ENCODE measurements around the gene UBE2V1. TPM values are rescaled to one million over a fixed set of nuclear protein-coding genes. Genes with fewer than 3 reads are reported as not detected.

UBE2V1 gene
- total RNA-seq, 1 donor from 2014 or later = 77.1 TPM

DNA sequence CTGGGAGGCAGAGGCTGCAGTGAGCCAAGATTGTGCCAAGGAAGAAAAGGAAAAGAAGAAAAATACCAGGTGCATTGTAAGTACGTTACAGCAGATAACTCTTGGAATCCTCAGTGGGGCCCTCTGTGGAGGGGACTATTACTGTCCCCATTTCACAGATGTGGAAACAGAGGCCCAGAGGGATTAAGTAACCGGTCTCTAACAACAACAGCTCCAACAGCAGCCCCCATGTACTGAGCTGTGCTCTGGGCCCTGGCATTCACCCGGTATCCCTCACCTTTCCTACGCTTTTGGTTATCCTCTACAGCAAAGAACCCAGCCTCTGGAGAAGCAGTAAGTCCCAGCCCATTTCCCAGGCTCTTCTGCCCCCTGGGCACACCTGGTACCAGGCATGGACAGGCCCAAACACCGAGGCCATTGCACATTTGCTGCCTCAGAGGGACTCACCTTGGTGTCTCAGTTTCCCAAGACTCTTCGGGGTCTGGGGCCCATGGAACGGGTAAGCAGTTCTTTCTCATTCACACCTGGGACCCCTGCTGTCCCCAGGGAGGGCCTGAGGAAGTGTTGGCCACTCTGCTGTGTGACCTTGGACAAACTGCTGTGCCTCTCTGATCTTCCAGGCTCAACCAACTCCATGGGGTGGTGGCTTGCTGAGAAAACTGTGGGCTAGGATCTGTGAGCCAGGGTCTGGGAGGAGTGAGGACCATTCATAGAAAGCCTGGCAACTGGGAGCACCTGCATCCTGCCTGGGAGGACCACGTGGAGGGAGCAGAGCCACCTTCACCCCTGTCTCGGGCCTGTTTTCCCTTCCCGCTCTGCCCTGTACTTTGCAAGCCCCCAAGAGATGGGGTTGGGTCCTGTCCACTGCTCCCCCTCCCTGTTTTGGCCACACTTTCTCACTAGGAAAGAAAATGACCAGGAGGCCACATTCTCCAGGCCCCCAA, 70.3 kb downstream of the UBE2V1 start:
- no peaks in the 10 kb centered on the region for H3K27me3 ChIP-seq (ENCODE audit: low read depth)
- H3K9me3 ChIP-seq (replicated peaks) = no peaks in the 10 kb centered on the region
- no peak overlapping the region for H3K4me3 ChIP-seq
- DNase-seq = no peak
- no peaks in the 10 kb centered on the region for H3K36me3 ChIP-seq
- no peak overlapping the region for H3K27ac ChIP-seq (replicated peaks)
- intact Hi-C loops (cut with micrococcal nuclease) = no loop called here
- TF ChIP-seq, protein P1, sequence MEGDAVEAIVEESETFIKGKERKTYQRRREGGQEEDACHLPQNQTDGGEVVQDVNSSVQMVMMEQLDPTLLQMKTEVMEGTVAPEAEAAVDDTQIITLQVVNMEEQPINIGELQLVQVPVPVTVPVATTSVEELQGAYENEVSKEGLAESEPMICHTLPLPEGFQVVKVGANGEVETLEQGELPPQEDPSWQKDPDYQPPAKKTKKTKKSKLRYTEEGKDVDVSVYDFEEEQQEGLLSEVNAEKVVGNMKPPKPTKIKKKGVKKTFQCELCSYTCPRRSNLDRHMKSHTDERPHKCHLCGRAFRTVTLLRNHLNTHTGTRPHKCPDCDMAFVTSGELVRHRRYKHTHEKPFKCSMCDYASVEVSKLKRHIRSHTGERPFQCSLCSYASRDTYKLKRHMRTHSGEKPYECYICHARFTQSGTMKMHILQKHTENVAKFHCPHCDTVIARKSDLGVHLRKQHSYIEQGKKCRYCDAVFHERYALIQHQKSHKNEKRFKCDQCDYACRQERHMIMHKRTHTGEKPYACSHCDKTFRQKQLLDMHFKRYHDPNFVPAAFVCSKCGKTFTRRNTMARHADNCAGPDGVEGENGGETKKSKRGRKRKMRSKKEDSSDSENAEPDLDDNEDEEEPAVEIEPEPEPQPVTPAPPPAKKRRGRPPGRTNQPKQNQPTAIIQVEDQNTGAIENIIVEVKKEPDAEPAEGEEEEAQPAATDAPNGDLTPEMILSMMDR (IDR thresholded peaks at IDR 0.05; ENCODE audit: borderline replicate concordance) = no peak
- peaks cover 26% of the 10 kb centered on the region for H3K4me1 ChIP-seq

DNA sequence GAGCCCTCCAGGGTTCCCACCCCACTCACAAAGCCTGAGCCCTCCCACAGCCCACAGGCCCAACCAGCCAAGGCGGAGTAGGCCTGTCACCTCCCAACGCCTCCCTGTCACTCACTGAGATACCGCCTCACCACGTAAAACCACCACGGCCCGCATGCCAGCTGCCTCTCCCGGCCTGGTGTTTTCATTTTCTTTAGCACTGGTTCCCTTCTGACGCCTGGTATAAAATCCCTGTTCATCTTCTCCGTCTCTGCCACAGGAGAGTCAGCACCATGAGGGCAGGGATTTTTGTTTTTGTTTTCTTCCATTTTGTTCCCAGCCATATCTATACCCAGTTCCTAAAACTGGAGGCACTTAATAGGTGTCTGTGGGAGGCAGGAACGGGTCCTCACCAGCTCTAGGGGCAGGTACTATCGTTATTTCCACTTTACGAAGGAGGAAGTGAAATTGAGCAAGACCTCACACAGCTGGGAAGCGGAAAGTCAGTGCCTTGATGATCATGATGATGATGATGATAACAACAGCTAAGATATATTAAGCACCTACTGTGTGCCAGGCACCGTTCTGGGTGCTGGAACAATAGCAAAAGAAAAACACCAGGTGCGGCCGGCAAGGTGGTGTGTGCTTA, 71.6 kb downstream of the UBE2V1 start:
- TF ChIP-seq, protein P1 (IDR thresholded peaks at IDR 0.05; ENCODE audit: borderline replicate concordance) = no peak
- H3K4me3 ChIP-seq = no peak overlapping the region
- DNase-seq = no peak
- H3K9me3 ChIP-seq (replicated peaks) = no peaks in the 10 kb centered on the region
- H3K27ac ChIP-seq (replicated peaks) = no peak overlapping the region
- peaks cover 13% of the 10 kb centered on the region for H3K4me1 ChIP-seq
- H3K27me3 ChIP-seq (ENCODE audit: low read depth) = no peaks in the 10 kb centered on the region
- intact Hi-C loops (cut with micrococcal nuclease) = no loop called here
- H3K36me3 ChIP-seq = no peaks in the 10 kb centered on the region

DNA sequence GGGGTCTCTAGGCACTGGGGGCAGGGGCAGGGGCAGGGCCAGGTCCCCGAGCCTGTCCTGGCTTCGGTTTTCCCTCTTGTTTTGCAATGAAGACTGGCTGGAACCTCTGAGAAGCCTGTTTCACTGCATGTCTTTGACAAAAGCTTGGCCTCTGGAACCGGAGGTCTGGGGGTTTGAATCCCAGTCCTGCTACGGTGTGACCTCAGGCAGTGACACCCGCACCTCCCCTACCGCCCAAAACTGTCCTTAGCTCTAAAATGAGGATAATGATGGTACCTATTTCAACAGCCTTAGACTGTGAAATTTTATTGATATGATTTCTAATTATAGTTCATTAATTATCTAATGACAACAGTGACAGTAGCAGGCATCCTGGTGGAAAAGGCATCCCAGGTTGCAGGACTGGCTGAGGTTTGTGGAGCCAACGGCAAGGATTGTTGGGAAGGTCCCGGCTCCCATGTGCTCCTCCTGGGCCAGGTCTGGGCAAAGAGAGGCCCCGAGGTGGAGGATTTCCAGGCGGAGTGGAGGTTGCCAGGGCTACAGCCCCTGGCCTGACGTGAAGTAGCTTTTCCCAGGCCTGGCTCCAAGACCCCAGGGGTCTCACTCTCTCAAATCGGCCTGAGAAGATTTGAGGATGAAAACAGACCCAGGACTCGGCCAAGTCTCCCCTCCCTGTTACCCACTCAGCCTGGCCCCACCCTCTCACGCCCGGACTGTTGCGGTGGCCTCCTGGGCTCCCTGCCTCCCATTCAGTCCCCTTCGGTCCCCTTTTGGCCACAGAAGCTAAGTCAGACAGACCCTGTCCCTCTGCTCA, 72.3 kb downstream of the UBE2V1 start:
- H3K4me1 ChIP-seq = peaks cover 6% of the 10 kb centered on the region
- no peaks in the 10 kb centered on the region for H3K9me3 ChIP-seq (replicated peaks)
- TF ChIP-seq, protein P1 (IDR thresholded peaks at IDR 0.05; ENCODE audit: borderline replicate concordance) = no peak
- H3K27me3 ChIP-seq (ENCODE audit: low read depth) = no peaks in the 10 kb centered on the region
- H3K27ac ChIP-seq (replicated peaks) = no peak overlapping the region
- DNase-seq = no peak
- no peaks in the 10 kb centered on the region for H3K36me3 ChIP-seq
- intact Hi-C loops (cut with micrococcal nuclease) = no loop called here
- H3K4me3 ChIP-seq = no peak overlapping the region

DNA sequence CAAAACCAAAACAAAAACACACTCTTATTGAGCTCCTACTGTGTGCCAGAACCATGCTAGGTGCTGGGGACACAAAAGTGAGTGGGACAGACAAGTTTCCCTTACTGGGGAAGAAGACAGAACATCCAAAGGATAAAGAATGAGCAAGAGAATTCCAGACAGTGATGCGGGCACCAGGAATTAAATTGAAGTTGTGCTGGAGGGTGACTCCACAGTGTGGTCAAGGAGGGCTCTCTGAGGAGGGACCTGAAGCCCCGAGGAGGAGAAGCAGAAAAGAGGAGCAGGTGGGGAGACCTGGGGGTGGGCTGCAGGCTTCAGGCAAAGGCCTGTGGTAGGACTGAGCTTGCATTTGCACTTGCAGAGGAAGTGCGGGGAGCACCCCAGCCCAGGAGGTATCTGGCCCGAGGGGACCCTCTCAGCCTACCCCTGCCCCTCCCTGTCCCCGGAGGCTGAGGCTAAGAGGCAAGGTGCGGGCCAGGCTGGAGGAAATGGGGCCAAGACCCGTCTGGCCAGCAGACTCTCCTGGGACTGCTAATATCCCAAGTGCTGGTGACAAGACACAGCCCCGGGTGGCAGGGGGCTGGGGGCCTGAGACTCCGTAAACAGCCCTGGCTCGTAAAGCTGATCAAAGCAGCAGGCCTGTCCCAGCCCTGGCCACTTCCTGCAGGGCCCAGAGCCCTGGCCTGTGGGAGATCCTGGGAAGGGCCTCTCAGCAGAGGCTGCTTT, 73.1 kb downstream of the UBE2V1 start:
- H3K9me3 ChIP-seq (replicated peaks) = no peaks in the 10 kb centered on the region
- no peaks in the 10 kb centered on the region for H3K27me3 ChIP-seq (ENCODE audit: low read depth)
- peaks cover 8% of the 10 kb centered on the region for H3K4me1 ChIP-seq
- TF ChIP-seq, protein P1 (IDR thresholded peaks at IDR 0.05; ENCODE audit: borderline replicate concordance) = no peak
- DNase-seq = no peak
- no peaks in the 10 kb centered on the region for H3K36me3 ChIP-seq
- intact Hi-C loops (cut with micrococcal nuclease) = no loop called here
- H3K4me3 ChIP-seq = no peak overlapping the region
- no peak overlapping the region for H3K27ac ChIP-seq (replicated peaks)

DNA sequence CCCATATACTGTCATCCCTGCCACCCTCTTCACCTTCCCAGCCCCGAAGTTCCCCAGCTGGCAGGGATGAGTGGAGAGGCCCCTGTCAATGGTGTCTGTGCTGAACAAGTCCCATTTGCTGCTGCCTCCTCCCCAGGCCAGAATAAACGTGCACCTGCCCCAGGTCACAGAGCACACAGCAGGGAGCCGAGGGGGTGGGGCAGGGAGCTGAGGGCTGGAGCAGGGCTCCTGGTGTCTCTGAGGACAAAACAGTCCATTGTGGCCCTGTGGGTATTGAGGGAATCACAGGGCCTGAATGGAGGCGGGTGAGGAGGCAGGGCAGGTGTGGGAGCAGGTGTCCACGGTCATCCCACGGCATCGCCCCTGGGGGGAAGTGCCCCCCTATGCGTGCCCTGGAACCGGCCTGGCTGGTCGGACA, 74.4 kb downstream of the UBE2V1 start:
- no peak overlapping the region for H3K4me3 ChIP-seq
- intact Hi-C loops (cut with micrococcal nuclease) = no loop called here
- TF ChIP-seq, protein P1 (IDR thresholded peaks at IDR 0.05; ENCODE audit: borderline replicate concordance) = no peak

More for the DNA sequence above, 74.4 kb downstream of the UBE2V1 start:
- H3K4me1 ChIP-seq = peaks cover 8% of the 10 kb centered on the region
- no peaks in the 10 kb centered on the region for H3K27me3 ChIP-seq (ENCODE audit: low read depth)
- no peak overlapping the region for H3K27ac ChIP-seq (replicated peaks)
- DNase-seq = no peak
- no peaks in the 10 kb centered on the region for H3K36me3 ChIP-seq
- H3K9me3 ChIP-seq (replicated peaks) = no peaks in the 10 kb centered on the region

Data from left ventricle myocardium inferior (tissue), 1 donor.